NCI-H1092 treated with DMSO at 0.1 percent for 48 hours (cell line): ENCODE data around the gene ZMYND12.
"Not testable (repeated sequence)": the region's sequence is repeated elsewhere in the genome, so short reads cannot be mapped to it uniquely, and the experiment has no call there.

Source experiments
- DNase-seq: peaks from one replicate; lab custom pipeline; 2025; lab: John Stamatoyannopoulos, UW

ZMYND12 gene, protein sequence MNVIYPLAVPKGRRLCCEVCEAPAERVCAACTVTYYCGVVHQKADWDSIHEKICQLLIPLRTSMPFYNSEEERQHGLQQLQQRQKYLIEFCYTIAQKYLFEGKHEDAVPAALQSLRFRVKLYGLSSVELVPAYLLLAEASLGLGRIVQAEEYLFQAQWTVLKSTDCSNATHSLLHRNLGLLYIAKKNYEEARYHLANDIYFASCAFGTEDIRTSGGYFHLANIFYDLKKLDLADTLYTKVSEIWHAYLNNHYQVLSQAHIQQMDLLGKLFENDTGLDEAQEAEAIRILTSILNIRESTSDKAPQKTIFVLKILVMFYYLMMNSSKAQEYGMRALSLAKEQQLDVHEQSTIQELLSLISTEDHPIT

DNA sequence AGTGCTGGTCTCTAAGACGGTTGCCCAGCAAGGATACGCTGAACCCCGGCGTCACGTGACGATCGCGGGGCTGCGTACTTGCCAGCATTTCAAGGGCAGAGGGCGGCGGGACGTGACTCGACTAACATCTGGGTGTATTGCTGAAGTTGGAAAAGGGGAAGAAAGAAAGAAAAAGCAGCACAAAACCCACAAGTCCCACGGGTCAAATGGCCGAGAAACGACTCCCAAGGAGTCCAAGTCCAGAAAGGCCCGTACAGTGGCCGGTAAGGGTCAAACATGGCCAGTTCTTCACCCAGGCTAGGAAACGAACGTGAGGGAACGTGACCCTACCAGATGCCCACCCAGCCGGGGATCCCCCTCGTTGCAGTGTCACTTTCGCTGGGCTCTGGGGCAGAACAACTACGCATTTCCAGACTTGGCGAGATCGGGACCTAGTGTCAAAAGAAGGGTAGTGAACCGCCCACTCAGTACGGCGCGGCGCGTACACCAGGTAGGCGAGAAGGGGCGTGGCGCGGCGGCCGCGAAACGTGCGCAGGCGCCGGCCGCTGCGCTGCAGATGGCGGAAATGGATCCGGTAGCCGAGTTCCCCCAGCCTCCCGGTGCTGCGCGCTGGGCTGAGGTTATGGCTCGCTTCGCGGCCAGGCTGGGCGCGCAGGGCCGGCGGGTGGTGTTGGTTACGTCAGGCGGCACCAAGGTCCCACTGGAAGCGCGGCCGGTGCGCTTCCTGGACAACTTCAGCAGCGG is at the start of gene ZMYND12, which contains the start of gene PPCS:
TSS of gene ZMYND12 (minus strand) at position 13 of the 744 bp plus-strand sequence. CDS start 25 bp downstream, outside the sequence.
TSS of gene PPCS (plus strand) at position 534 of the 744 bp plus-strand sequence. CDS start at position 557, 23 bp downstream.
- DNase-seq = peak; percentile 94

DNA sequence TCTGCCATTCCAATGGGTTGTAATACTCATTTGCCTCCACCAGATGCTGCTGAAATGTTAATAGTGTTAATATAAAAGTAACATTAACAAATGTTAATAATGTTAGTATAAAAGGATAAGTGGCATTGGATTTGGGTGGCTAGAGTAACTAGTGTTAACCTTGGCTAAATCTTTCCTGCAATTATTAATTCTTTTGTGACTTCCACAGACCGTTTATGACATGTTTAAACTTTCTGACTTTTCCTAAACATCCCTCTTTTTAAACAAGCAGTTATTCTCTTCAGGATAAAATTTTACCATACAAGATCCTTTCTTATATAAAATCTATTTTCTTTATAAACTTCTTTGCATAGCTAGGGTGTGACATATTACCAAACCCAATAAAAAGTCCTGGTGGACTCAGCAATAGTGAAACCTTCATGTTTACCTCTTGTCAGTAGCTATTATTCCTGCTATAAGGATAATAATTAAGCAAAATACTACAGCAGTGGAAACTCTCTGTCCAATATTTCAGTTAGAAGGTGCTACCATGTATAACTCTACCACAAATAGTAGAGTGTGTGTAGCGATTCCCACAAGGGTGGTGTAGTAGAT is 48.8 kb upstream of the ZMYND12 start:
- no peak for DNase-seq

DNA sequence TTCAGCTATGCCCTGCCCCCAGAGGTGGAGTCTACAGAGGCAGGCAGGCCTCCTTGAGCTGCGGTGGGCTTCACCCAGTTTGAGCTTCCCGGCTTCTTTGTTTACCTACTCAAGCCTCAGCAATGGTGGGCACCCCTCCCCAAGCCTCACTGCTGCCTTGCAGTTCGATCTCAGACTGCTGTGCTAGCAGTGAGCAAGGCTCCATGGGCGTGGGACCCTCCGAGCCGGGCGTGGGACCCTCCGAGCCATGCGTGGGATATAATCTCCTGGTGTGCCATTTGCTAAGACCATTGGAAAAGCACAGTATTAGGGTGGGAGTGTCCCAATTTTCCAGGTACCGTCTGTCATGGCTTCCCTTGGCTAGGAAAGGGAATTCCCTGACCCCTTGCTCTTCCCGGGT is 46.2 kb upstream of the ZMYND12 start:
- not testable (repeated sequence) for DNase-seq

- DNase-seq = no peak
Measured at GRCh38 chr1:42490237-42490636, 34.4 kb upstream of the ZMYND12 start.

- DNase-seq = no peak
Measured at GRCh38 chr1:42484382-42484781, 28.6 kb upstream of the ZMYND12 start.

DNA sequence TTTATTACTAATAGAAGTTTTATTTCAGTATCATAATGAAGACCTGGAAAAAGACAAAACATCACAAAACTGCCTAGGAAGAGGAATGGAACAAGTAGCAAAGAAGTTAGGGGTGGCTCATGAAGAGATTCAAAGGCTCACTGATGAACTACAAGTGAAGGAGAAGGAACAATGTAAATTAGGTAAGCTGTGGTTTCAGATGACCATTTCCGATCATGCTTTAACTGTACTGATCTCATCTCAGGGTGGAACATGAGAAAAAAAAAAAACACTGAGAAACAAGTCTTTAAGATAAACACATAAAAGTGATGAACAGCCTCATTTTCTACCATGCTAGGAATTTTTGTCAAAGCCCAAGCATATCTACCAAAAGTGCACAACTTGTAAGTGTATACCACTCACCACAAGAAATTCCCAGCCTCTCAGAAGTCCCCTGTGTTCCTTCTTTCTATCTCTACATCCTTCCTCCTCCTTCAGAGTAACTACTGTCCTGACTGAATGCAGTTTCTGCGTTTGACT is 26.9 kb upstream of the ZMYND12 start:
- no peak for DNase-seq

- no peak for DNase-seq
Measured at GRCh38 chr1:42480921-42481320, 25.1 kb upstream of the ZMYND12 start.

- DNase-seq = peak; percentile 7
Measured at GRCh38 chr1:42479621-42480020, 23.8 kb upstream of the ZMYND12 start.

DNA sequence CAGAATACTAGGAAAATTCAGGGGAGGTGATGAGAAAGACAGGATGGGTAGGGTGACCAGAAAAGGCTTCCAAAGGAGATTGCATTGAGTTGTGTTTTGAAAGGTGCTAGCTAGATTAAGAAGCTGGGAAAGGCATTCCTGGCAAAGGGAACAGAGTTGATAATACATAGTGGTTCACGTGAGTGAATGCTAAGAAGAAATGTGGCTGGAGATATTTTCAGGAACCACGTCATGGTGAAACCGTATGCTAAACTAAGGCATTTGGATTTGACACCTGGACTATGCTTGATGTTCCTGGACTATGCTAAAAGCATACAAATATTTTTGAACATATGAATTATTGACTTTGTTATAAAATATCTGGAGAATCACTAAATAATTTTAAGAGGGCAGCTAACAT is 22.0 kb upstream of the ZMYND12 start:
- DNase-seq = no peak

DNA sequence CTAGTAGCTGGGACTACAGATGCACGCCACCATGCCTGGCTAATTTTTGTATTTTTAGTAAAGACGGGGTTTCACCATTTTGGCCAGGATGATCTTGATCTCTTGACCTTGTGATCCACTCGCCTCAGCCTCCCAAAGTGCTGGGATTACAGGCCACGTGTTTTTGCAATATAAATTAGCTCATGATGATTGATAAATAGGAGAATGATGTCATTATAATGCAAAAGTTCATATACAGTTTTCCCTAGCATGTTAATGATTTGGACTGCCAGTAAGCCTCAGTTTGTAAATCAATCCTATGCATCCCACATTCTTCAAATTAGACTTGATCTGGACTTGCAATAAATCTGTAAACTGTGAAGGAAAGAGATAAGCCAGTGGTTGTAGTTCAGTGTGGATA is 21.5 kb upstream of the ZMYND12 start:
- not testable (repeated sequence) for DNase-seq

DNA sequence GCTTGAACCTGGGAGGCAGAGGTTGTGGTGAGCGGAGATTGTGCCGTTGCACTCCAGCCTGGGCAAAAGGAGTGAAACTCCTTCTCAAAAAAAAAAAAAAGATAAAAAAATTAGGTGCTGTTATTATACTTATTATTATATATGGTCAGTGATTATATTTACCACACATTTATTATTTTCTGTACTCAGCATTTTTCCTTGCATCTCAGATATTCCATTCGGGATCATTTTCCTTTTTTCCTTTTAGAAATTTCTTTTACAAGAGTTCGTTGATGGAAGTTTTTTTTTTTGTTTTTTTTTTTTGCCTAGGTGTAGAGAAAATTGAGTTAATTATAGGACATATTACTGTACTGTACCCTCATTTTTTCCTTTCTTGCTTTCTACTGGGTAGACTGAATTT is 20.8 kb upstream of the ZMYND12 start:
- DNase-seq = no peak

- DNase-seq = no peak
Measured at GRCh38 chr1:42469727-42470126, 13.9 kb upstream of the ZMYND12 start.

DNA sequence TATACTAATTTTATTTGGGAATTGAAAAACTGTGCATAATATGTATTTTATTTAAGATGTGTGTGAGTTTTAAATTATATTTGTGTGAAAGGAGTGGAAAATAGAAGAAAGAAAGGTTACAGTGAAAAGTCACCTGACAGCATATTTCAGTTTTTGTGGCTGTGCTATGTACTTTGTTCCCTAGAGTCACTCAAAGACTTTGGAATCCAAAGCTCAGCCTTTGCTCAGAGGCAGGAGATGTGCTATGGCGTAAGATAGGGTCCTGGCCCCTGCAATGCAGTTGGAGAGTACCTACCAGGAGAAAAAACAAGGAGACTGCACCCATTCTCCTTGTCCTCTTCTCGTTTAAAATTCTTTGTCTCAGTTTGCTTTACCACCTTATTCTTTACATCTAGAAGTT is 10.2 kb upstream of the ZMYND12 start:
- DNase-seq = no peak

- DNase-seq = no peak
Measured at GRCh38 chr1:42463921-42464320, 8.1 kb upstream of the ZMYND12 start.

GRCh38 chr1:42462828-42463763 is 7.3 kb upstream of the ZMYND12 start, which contains the start of gene CCDC30:
Gene CCDC30 (plus strand): TSS chr1:42463286. CDS start chr1:42480552, 17,266 bp downstream.
- DNase-seq = peak; percentile 99

DNA sequence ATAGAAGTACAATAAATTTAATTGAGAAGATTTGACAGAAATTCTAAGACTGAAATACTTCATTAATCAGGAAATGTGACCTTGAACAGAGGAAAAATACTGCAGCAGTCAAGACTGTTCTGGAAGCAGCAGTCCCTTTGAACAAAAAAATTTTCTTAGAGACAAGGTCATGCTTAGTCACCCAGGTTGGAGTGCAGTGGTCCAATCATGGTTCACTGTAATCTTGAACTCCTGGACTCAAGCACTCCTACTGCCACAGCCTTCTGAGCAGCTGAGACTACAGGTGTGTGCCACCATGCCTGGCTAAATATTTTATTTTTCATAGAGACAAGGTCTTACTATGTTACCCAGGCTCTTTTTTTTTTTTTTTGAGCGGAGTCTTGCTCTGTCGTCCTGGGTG is 5.4 kb upstream of the ZMYND12 start:
- DNase-seq = no peak

DNA sequence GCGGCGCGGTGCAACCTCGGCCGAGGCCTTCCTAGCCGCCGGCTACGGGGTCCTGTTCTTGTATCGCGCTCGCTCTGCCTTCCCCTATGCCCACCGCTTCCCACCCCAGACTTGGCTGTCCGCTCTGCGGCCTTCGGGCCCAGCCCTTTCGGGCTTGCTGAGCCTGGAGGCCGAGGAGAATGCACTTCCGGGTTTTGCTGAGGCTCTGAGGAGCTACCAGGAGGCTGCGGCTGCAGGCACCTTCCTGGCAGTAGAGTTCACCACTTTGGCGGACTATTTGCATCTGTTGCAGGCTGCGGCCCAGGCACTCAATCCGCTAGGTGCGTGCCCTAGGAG is 900 bp upstream of the ZMYND12 start:
- DNase-seq = peak; percentile 79

GRCh38 chr1:42454403-42454802 is 1.4 kb downstream of the ZMYND12 start:
- no peak for DNase-seq

- no peak for DNase-seq
Measured at GRCh38 chr1:42453386-42453785, 2.4 kb downstream of the ZMYND12 start.

GRCh38 chr1:42450061-42450460 is 5.8 kb downstream of the ZMYND12 start:
- no peak for DNase-seq

DNA sequence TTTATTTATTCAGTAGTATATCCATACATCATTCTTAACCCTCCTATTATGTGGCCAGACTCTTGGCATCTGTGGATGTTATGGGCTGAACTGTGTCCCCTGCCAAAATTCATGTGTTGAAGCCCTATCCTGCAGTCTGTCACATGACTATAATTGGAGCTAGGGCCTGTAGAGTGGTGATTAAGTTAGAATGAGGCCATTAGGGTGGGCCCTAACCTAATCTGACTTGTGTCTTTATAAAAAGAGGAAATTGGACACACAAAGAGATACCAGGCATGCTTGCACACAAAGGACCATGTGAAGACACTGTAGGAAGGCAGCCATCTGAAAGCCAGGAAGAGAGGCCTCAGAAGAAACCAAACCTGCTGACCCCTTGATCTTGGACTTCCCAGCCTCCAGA is 6.6 kb downstream of the ZMYND12 start:
- no peak for DNase-seq
